GM12878 (cell line): ENCODE data around the gene ASXL2. TPM values are rescaled to one million over a fixed set of nuclear protein-coding genes. Genes with fewer than 3 reads are reported as not detected.

Experiments
- ATAC-seq: fragments of 200-7000 bp; cut with Tn5 transposase; 3 replicates; pipeline ENCODE4 v1.9.1; 2020; ENCODE audit warnings: mild to moderate bottlenecking, moderate library complexity
- BruUV-seq: library from RNA; stranded (reverse); fragments of 400-500 nt; replicated peaks from 2 replicates; lab custom pipeline; 2021; lab: Mats Ljungman, UMichigan
- CTCF ChIA-PET: fragments of 300-600 bp; sonication (Branson Sonifier 250); formaldehyde crosslinking; extraction: SDS; loops from one replicate; lab custom pipeline; 2021; ENCODE audit warnings: inconsistent platforms; lab: Yijun Ruan, JAX
- POLR2A ChIA-PET: fragments of 350-600 bp; formaldehyde crosslinking; extraction: SDS; loops from one replicate; lab custom pipeline; 2021; ENCODE audit warnings: inconsistent platforms; lab: Charles Lee
- RAD21 ChIA-PET: fragments of 300-600 bp; sonication (Branson Sonifier 250); formaldehyde crosslinking; loops from one replicate; lab custom pipeline; 2023; ENCODE audit warnings: antibody characterized with exemption; ENCODE audit not compliant: unreplicated experiment; lab: Charles Lee
- SMC1A ChIA-PET: fragments of 300-600 bp; sonication (Branson Sonifier 250); formaldehyde crosslinking; loops from one replicate; lab custom pipeline; 2023; ENCODE audit not compliant: unreplicated experiment, uncharacterized antibody; lab: Charles Lee
- DNase-seq: peaks from one replicate; pipeline ENCODE4 v3.0.0-alpha.2; 2011; ENCODE audit warnings: low read depth, low spot score
- FAIRE-seq: peaks from 3 replicates; lab custom pipeline; 2011; peaks lifted over from hg19 to GRCh38; lab: Jason Lieb, UNC
- H2AFZ ChIP-seq: 2 replicates; pipeline ENCODE4 v1.6.0; 2011; ENCODE audit warnings: low read depth, low read length, control low read depth; ENCODE audit not compliant: control insufficient read depth
- H3K27ac ChIP-seq: 2 replicates; pipeline ENCODE4 v1.5.1; 2011; ENCODE audit warnings: control low read depth; ENCODE audit not compliant: control insufficient read depth, insufficient read depth
- H3K27me3 ChIP-seq, 2 experiments: replicated peaks in 1 of 2; 2 replicates each; pipeline versions ENCODE4 v1.6.0 to v1.6.1; 2011; ENCODE audit warnings: low read length in 1 of 2; ENCODE audit not compliant: control insufficient read depth in 2 of 2, insufficient read depth in 2 of 2
- H3K36me3 ChIP-seq, 2 experiments: 2 replicates each; pipeline ENCODE4 v1.5.1; 2011; ENCODE audit warnings: low read length in 1 of 2; ENCODE audit not compliant: control insufficient read depth in 2 of 2, insufficient read depth in 2 of 2
- H3K4me1 ChIP-seq: 2 replicates; pipeline ENCODE4 v1.6.1; 2011; ENCODE audit warnings: mild to moderate bottlenecking, low read length, moderate library complexity, mixed read lengths; ENCODE audit not compliant: control insufficient read depth, insufficient read depth
- H3K4me2 ChIP-seq: 2 replicates; pipeline ENCODE4 v1.6.0; 2011; ENCODE audit warnings: control low read depth; ENCODE audit not compliant: control insufficient read depth, insufficient read depth
- H3K4me3 ChIP-seq: fragments of 200-600 bp; sonication (generic); 2 replicates; pipeline ENCODE4 v1.5.1; 2016
- H3K79me2 ChIP-seq: 2 replicates; pipeline ENCODE4 v1.6.0; 2011; ENCODE audit warnings: low read length; ENCODE audit not compliant: control insufficient read depth, insufficient read depth
- H3K9ac ChIP-seq: 2 replicates; pipeline ENCODE4 v1.8.0; 2011; ENCODE audit warnings: low read length, control low read depth, mixed read lengths; ENCODE audit not compliant: control insufficient read depth, insufficient read depth
- H3K9me3 ChIP-seq: replicated peaks from 3 replicates; pipeline ENCODE4 v1.5.1; 2011; ENCODE audit warnings: mild to moderate bottlenecking, low read length; ENCODE audit not compliant: control insufficient read depth, insufficient read depth
- H4K20me1 ChIP-seq: 2 replicates; pipeline ENCODE4 v1.6.0; 2011; ENCODE audit not compliant: control insufficient read depth, insufficient read depth
- ASH2L ChIP-seq: fragments of 300-600, 200-600 bp; sonication (generic); IDR thresholded peaks from 2 replicates; pipeline ENCODE4 v1.6.1; 2017; ENCODE audit warnings: low read depth, mild to moderate bottlenecking, borderline replicate concordance
- BCL11A ChIP-seq: IDR thresholded peaks from 2 replicates; pipeline ENCODE4 v1.6.1; 2011; ENCODE audit warnings: low read depth, low read length
- CREM ChIP-seq: IDR thresholded peaks from 2 replicates; pipeline ENCODE4 v1.6.1; 2014; ENCODE audit warnings: antibody characterized with exemption, low read depth
- IKZF2 ChIP-seq, 2 experiments: fragments of 450-650 bp; IDR thresholded peaks; 2 replicates each; pipeline ENCODE4 v1.6.1; 2017; ENCODE audit warnings: mild to moderate bottlenecking in 2 of 2, moderate library complexity in 2 of 2
- POLR2AphosphoS5 ChIP-seq: IDR thresholded peaks from 2 replicates; pipeline ENCODE4 v1.6.1; 2011; ENCODE audit warnings: mild to moderate bottlenecking, low read length, inconsistent platforms
- POU2F2 ChIP-seq: IDR thresholded peaks from 3 replicates; pipeline ENCODE4 v1.6.1; 2011; ENCODE audit warnings: low read depth, mild to moderate bottlenecking, low read length, borderline replicate concordance
- RELB ChIP-seq: fragments of 450-650 bp; IDR thresholded peaks from 2 replicates; pipeline ENCODE4 v1.6.1; 2017; ENCODE audit warnings: low read depth, mild to moderate bottlenecking, moderate library complexity
- SUZ12 ChIP-seq: fragments of 200-600 bp; sonication (generic); IDR thresholded peaks from one replicate; pipeline ENCODE4 v1.6.1; 2018; ENCODE audit warnings: antibody characterized with exemption, mild to moderate bottlenecking; ENCODE audit not compliant: unreplicated experiment
- WGBS: methylation state at CpG from one replicate; pipeline ENCODE4 v1.1.6; 2016; ENCODE audit warnings: low lambda C conversion rate; ENCODE audit not compliant: insufficient replicate concordance, insufficient coverage; ENCODE audit errors: missing lambda C conversion rate; 5-methylcytosine and 5-hydroxymethylcytosine counted together
- in situ Hi-C: fragments of 300-500 bp; cut with MboI; formaldehyde crosslinking; loops from 9 replicates; pipeline ENCODE4 v1.14.3; 2018; ENCODE audit warnings: mixed read lengths
- intact Hi-C: fragments of 100-400 bp; cut with micrococcal nuclease; formaldehyde crosslinking; loops from one replicate; pipeline ENCODE4 v1.14.2; 2022; ENCODE audit not compliant: unreplicated experiment
- polyA plus RNA-seq, 11 experiments: library from polyadenylated mRNA; depleted of rRNA in 4 of 11; unstranded in 6 of 11; stranded (reverse) in 5 of 11; fragments of >200 nt; fragmentation: Nextera tagmentation in 4 of 11; fragmentation: Illumina TruSeq in 1 of 11; extraction: Ambion mirVana in 4 of 11; extraction: Trizol in 1 of 11; gene quantifications; 1 replicate in 1 of 11; 2 replicates in 10 of 11; pipeline versions ENCODE4 v1.2.1 to v1.2.3, GENCODE V29; 2011 to 2016; ENCODE audit warnings: inconsistent platforms in 2 of 11, missing spikeins in 2 of 11, low read depth in 1 of 11
- total RNA-seq, 4 experiments: library from RNA; depleted of rRNA in 3 of 4; stranded (reverse); fragments of >200 nt in 3 of 4; fragmentation: Illumina TruSeq in 1 of 4; extraction: Trizol in 1 of 4; gene quantifications; 2 replicates each; pipeline versions ENCODE4 v1.2.1 to v1.2.3, GENCODE V29; 2013 to 2021
- TF ChIP-seq, protein P1 (sequence below): fragments of 450-650 bp; IDR thresholded peaks from 2 replicates; pipeline ENCODE4 v1.6.1; 2016; ENCODE audit warnings: mild to moderate bottlenecking
- TF ChIP-seq, protein P2 (sequence below): fragments of 450-650 bp; IDR thresholded peaks from 2 replicates; pipeline ENCODE4 v1.6.1; 2017; ENCODE audit warnings: mild to moderate bottlenecking, low read depth, inconsistent platforms; ENCODE audit not compliant: poor library complexity, severe bottlenecking

Gene ASXL2
- total and polyA plus RNA-seq, 10 of the 15 experiments (the other 5 are each of a cell fraction or from before 2014, with no cell fraction given), result 1.3 to 17.7 (median 5.5) TPM

- WGBS, result 0% methylated on average over 1 of the region's 1 CpG
- ChIA-PET SMC1A (interaction anchor here (0.9 kb wide), 1 partner anchor 10 kb away, joined by 3 read pairs; no protein-coding TSS in a partner anchor), CTCF (interaction anchor here (2.7 kb wide), 1 partner anchor 83 kb away, joined by 10 read pairs; no protein-coding TSS in a partner anchor), RAD21 (no interaction called here), POLR2A (no interaction called here)
- intact Hi-C loops, result no loop called here
- no peak overlapping the region for H3K4me3 ChIP-seq
- no peaks in the 10 kb centered on the region for H4K20me1 ChIP-seq
- BruUV-seq, result no TSS peak
- no peaks in the 10 kb centered on the region for H3K79me2 ChIP-seq
- no peak overlapping the region for H3K4me2 ChIP-seq
- FAIRE-seq, result no peak
- no peaks in the 10 kb centered on the region for H3K27me3 ChIP-seq
- H2AFZ ChIP-seq, result no peak overlapping the region
- in situ Hi-C loops, result no loop called here
- H3K36me3 ChIP-seq, result no peaks in the 10 kb centered on the region
- H3K27ac ChIP-seq, result no peak overlapping the region
- H3K4me1 ChIP-seq, result no peaks in the 10 kb centered on the region
- ATAC-seq, result no peak
- H3K9me3 ChIP-seq, result no peaks in the 10 kb centered on the region
- DNase-seq, result no peak
- no peak overlapping the region for H3K9ac ChIP-seq
- no peak for TF ChIP-seq BCL11A
- TF ChIP-seq IKZF2 (IDR thresholded peaks at IDR 0.05), result no peak
- no peak for TF ChIP-seq ASH2L
- no peak for TF ChIP-seq POU2F2
- TF ChIP-seq POLR2AphosphoS5, result no peak
- no peak for TF ChIP-seq SUZ12
- TF ChIP-seq, protein P1, sequence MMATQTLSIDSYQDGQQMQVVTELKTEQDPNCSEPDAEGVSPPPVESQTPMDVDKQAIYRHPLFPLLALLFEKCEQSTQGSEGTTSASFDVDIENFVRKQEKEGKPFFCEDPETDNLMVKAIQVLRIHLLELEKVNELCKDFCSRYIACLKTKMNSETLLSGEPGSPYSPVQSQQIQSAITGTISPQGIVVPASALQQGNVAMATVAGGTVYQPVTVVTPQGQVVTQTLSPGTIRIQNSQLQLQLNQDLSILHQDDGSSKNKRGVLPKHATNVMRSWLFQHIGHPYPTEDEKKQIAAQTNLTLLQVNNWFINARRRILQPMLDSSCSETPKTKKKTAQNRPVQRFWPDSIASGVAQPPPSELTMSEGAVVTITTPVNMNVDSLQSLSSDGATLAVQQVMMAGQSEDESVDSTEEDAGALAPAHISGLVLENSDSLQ, result no peak
- TF ChIP-seq, protein P2, sequence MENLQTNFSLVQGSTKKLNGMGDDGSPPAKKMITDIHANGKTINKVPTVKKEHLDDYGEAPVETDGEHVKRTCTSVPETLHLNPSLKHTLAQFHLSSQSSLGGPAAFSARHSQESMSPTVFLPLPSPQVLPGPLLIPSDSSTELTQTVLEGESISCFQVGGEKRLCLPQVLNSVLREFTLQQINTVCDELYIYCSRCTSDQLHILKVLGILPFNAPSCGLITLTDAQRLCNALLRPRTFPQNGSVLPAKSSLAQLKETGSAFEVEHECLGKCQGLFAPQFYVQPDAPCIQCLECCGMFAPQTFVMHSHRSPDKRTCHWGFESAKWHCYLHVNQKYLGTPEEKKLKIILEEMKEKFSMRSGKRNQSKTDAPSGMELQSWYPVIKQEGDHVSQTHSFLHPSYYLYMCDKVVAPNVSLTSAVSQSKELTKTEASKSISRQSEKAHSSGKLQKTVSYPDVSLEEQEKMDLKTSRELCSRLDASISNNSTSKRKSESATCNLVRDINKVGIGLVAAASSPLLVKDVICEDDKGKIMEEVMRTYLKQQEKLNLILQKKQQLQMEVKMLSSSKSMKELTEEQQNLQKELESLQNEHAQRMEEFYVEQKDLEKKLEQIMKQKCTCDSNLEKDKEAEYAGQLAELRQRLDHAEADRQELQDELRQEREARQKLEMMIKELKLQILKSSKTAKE, result no peak
- TF ChIP-seq CREM, result no peak
- TF ChIP-seq RELB, result no peak
Observed at GRCh38 chr2:25690058-25690457, 188.2 kb downstream of the ASXL2 start.
